GM19351 (cell line): Measurements from ENCODE around the gene TRAPPC6A.
A peak's percentile ranks its signal among the peaks of the same experiment; 100 is the strongest.

Source experiments
- ATAC-seq: cut with Tn5 transposase; IDR thresholded peaks from one replicate; pipeline ENCODE4 v1.9.1; 2021; ENCODE audit warnings: mild to moderate bottlenecking, moderate library complexity; ENCODE audit not compliant: unreplicated experiment

The TRAPPC6A gene

GRCh38 chr19:45150180-45150579 is 27.9 kb downstream of the TRAPPC6A start:
- ATAC-seq = no peak

GRCh38 chr19:45149129-45149528 is 28.9 kb downstream of the TRAPPC6A start:
- ATAC-seq = no peak

DNA sequence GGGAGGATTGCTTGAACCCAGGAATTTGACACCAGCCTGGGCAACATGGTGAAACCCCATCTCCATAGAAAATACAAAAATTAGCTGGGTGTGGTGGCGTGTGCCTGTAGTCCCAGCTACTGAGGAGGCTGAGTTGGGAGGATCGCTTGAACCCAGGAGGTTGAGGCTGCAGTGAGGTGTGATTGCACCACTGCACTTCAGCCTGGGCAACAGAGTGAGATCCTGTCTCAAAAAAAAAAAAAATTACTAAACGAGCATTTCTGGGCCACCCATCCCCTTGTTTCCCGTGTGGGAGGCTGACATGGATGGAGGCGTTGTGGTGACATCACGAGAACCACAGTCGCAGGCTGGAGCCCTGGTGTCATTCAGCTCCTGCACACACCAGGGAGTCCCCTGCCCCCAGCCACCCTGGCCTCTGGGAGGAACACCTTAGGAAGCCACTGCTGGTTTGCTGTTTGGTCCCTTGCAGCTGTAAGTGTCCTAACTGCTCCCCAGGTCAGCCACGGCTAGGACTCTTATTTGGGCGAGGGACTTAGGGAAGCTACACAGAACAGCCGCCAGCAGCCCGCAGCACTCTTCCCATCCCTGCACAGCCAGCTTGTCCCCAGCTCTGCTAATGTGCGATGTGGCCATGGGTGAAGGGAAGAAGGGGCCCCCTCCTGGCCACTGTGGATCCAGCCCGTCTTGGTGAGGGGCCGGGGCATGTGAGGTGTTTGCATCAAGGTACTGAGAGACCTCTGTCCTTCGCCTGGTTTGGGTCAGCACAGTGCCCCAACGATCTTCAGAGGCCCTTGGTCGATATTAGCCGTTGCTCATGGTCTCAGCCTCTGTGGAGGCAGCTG is 30.0 kb downstream of the TRAPPC6A start:
- no peak for ATAC-seq

DNA sequence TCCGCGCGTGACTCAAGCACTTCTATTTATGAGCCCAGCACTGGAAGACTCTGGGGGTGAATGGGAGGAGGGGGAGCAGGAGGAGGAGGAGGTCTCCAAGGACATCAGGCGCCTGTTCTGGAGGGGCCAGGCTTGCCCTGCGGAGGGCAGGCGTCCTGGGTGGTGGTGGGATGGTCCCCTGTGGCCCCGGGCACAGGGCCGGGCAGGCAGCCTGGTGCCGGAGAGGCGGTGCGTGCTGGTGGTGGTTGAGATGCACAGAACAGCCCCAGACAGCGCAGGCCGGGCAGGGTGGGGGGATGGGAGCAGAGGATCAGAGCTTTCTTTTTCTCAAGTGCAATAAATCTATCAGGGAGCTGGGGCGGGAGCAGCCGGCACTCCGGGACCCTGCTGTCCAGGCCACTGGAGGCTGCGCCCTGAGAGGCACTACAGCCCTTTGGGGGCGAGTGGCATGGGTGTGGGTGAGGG is 31.3 kb downstream of the TRAPPC6A start:
- no peak for ATAC-seq

DNA sequence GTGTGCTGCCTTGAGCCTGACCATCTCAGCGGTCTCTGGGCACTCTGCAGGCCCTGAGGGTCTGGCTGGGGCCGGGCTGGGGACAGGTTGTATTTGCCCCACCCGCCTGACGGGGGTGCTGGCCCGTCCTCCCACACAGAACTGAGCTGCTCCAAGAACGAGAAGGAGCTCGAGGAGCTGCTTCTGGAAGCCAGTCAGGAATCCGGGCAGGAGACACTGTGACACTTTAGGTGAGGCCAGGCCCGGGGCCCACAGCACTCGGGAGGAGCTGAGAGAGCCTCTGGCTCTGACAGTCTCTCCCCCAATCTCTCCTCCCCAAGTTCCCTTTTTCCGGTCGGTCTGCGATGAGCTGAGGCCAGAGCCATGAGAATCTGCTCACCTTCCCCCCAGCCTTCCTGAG is 31.8 kb downstream of the TRAPPC6A start:
- no peak for ATAC-seq

GRCh38 chr19:45145270-45146189 is 32.5 kb downstream of the TRAPPC6A start:
- no peak for ATAC-seq

DNA sequence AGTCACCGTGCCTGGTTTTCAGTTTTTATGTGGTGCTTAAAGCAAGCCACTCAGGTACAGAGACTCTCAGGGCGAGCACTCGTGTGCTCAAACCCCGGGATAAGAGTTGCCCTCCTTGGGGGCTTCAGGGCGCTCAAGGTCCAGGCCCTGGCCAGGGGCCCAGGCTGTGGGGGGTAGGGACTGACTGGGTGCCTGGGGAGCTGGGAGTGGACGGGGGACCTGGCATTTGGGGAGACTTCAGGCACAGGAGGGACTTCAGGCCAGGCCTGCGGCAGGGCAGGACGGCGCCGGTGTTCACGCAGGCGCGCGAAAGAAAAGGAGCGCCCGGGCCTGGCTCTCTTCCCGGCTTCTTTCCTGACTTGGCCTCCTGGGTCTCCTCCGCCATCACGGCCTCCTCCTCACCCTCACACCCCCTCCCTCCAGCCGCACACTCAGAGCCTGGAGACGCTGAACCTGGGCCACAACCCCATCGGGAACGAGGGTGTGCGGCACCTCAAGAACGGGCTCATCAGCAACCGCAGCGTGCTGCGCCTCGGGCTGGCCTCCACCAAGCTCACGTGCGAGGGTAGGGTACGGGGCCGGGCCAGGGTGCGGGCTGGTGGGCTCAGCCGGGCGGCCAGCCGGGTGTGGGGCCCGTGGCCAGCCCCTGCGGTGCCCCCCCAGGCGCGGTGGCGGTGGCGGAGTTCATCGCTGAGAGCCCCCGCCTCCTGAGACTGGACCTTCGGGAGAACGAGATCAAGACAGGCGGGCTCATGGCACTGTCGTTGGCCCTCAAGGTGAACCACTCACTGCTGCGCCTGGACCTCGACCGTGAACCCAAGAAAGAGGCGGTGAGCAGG is 33.4 kb downstream of the TRAPPC6A start:
- no peak for ATAC-seq

DNA sequence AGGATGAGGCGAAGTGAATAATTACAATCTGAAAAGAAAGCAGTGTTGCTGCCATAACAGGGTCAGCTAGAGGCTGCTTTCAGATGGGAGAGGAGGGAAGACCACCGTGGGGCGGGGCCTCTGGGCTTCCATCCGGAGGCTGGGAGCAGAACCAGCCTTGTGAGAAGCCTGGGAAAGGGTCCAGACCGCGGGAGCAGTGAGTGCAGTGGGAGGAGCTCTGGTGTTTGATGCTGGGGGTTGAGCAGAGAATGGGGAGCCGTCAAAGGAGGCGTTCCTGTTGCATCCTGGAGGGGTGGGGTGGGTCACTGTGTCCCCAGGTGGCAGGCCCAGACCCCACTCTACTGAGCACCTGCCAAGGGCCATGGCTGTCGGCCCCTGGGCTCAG is 35.3 kb downstream of the TRAPPC6A start:
- ATAC-seq = no peak

DNA sequence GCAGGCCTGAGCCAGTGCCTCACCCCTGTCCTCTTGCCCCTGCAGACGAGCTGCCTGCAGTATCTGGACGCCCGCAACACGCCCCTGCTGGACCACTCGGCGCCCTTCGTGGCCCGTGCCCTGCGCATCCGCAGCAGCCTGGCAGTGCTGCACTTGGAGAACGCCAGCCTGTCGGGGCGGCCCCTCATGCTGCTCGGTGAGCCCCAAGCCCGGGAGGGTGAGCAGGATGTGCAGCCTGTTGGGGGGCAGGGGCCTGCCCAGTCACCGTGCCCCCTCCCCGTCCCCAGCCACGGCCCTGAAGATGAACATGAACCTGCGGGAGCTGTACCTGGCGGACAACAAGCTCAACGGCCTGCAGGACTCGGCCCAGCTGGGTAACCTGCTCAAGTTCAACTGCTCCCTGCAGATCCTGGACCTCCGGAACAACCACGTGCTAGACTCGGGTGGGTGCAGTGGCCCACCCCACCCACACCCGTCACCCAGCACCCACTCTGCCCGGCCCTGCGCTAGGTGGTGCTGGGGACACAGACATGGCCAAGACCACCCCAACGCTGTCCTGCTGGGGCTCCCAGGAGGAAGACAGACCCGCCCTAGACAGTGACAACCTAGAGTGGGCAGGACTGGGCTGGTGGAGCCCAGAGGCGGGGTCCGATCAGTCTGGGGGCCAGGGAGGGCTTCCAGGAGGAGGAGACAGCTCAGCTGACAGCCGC is 35.9 kb downstream of the TRAPPC6A start:
- no peak for ATAC-seq

- no peak for ATAC-seq
Observed at GRCh38 chr19:45141203-45141900, 36.7 kb downstream of the TRAPPC6A start.

DNA sequence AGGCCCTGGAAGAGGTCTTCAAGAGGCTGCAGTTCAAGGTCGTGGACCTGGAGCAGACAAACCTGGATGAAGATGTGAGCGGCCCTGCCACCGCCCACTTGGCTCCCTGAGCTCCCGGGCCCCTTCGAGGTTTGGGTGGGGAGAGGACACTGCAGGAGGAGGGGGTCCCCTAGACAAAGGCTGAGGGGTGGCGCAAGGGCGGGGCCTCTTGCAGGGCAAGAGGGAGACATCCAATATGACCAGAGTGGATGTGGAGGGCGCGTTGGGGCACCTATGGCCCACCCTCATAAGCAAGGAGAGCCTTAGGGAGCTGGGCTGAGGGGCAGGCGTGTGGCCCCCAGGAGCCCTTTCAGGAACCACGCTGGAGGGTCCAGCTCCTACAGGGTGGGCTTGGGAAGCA is 37.5 kb downstream of the TRAPPC6A start:
- no peak for ATAC-seq

- no peak for ATAC-seq
Observed at GRCh38 chr19:45140144-45140503, 37.9 kb downstream of the TRAPPC6A start.

GRCh38 chr19:45139286-45140143 is 38.5 kb downstream of the TRAPPC6A start:
- no peak for ATAC-seq

GRCh38 chr19:45138303-45138751 is 39.7 kb downstream of the TRAPPC6A start:
- no peak for ATAC-seq

DNA sequence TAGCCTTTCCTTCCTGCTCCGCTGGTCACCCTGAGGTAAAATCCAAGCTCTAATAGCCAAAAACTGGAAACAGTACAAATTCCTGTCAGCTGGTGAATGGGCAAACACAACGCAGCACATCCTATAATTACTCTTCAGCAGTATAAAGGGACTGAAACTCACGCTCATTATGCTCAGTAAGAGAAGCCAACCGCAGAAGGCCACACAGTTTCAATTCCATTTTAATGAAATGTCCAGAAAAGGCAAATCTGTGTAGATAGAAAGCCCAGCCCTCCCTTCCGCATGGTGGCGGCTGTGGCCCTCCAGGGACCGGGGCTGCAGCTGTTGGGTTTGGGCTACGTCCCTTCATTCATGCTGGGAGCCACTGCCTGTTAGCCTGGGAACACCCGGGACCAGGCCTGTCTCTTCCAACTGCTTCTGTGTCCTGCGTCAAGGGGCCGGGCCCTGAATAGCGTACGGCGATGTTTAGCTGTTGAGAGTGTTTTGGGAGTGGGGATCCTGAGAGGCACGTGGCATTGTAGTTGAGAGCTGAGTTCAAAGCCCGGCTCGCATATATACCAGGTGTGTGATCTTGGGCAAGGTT is 40.8 kb downstream of the TRAPPC6A start:
- peak; percentile 87 for ATAC-seq

GRCh38 chr19:45136507-45137178 is 41.4 kb downstream of the TRAPPC6A start:
- ATAC-seq = no peak

DNA sequence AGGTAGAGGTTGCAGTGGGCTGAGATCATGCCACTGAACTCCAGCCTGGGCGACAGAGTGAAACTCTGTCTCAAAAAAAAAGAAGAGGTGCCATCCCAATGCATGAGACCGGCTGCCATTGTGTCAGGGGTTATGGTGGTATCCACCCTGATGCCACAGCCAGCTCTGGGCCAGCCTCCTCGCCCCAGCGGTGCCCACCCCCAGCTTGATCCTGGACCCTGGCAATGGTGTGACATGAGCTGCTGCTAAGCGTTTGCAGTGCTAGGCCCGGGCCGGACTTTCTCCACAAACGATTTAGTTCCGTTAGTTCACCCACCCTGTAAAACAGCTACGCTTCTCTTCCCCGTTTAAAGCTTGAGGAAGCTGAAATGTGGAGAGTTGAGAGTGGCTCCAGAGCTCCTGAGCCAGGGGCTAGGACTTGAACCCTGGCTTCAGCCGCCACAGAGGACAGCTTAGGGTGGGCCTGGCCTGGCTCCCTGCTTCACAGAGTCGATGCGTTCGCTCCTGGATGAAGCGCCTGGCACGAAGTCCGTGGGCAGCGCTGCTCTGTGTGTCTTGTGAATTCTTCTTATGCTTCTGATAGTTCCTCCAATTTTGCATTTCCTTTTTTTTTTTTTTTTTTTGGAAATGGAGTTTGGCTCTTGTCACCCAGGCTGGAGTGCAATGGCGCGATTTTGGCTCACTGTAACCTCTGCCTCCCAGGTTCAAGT is 42.7 kb downstream of the TRAPPC6A start:
- ATAC-seq = no peak
